HUES64 (cell line): ENCODE data around the gene TTLL1.

ENCODE experiments used
- H3K27ac ChIP-seq: 2 replicates; pipeline ENCODE4 v1.7.0; 2013; ENCODE audit warnings: low read depth, low read length, inconsistent platforms
- H3K27me3 ChIP-seq: 2 replicates; pipeline ENCODE4 v1.6.1; 2013; ENCODE audit warnings: mild to moderate bottlenecking, low read length; ENCODE audit not compliant: insufficient read depth
- H3K36me3 ChIP-seq: 2 replicates; pipeline ENCODE4 v1.6.1; 2013; ENCODE audit warnings: mild to moderate bottlenecking, low read length; ENCODE audit not compliant: insufficient read depth
- H3K4me1 ChIP-seq: 2 replicates; pipeline ENCODE4 v1.6.1; 2013; ENCODE audit warnings: mild to moderate bottlenecking, low read length, moderate library complexity; ENCODE audit not compliant: insufficient read depth
- H3K4me3 ChIP-seq: 2 replicates; pipeline ENCODE4 v1.5.1; 2013; ENCODE audit warnings: mild to moderate bottlenecking, low read length, moderate library complexity
- H3K9ac ChIP-seq: 2 replicates; pipeline ENCODE4 v1.6.1; 2013; ENCODE audit warnings: mild to moderate bottlenecking, low read depth, low read length
- H3K9me3 ChIP-seq: 2 replicates; pipeline ENCODE4 v1.6.1; 2013; ENCODE audit warnings: low read depth, low read length; ENCODE audit not compliant: insufficient read depth
- WGBS: fragments of 150-250, 120-280 bp; methylation state at CpG from one replicate; pipeline ENCODE4 v1.1.7; 2013; ENCODE audit warnings: missing lambda C conversion rate; 5-methylcytosine and 5-hydroxymethylcytosine counted together

TTLL1 gene

DNA sequence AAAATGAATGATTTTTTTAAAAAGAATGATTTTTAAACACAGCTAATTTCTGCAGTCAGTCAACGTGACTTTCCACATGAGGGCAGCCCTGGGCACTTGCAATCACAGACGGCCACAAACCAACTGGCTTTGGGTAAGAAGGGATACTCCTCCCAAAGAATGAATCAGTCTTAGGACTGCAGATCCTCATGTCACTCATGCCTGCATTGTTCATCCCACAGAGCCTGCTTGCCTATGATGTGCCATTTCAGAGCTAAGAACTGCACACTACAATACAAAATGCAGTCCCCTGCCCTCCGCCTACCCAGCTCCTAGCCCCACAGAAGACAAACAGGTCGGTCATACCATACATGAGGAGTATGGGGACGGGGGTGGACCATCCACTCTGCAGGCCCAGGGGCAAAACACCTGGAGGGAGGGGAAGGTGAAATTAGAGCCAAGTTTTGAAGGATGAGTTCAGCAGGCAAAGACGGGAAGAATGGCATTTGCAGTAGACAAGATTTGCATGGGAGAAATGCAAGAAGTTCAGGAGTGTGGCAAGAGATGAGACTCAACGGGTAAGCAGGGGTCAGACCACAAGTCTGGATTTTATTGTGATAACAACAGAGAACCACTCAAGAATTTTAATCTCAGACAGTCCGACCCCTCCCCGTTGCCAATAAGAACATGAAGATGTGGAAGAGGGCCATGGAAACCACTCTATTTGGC, 98.9 kb downstream of the TTLL1 start:
- no peaks in the 10 kb centered on the region for H3K27me3 ChIP-seq
- peaks cover 32% of the 10 kb centered on the region for H3K4me1 ChIP-seq
- H3K9ac ChIP-seq, result no peak overlapping the region
- no peak overlapping the region for H3K4me3 ChIP-seq
- H3K36me3 ChIP-seq, result peaks cover 6% of the 10 kb centered on the region; the same call in 1 of the 2 replicates
- no peaks in the 10 kb centered on the region for H3K9me3 ChIP-seq
- no peak overlapping the region for H3K27ac ChIP-seq
- 82% methylated on average over 8 of the region's 9 CpGs for WGBS
